GM21717 (cell line): Measurements from ENCODE around the gene MAMDC2.

Source experiments
- ATAC-seq: cut with Tn5 transposase; IDR thresholded peaks from one replicate; pipeline ENCODE4 v1.9.1; 2021; ENCODE audit warnings: mild to moderate bottlenecking, moderate library complexity; ENCODE audit not compliant: unreplicated experiment

Gene MAMDC2

DNA sequence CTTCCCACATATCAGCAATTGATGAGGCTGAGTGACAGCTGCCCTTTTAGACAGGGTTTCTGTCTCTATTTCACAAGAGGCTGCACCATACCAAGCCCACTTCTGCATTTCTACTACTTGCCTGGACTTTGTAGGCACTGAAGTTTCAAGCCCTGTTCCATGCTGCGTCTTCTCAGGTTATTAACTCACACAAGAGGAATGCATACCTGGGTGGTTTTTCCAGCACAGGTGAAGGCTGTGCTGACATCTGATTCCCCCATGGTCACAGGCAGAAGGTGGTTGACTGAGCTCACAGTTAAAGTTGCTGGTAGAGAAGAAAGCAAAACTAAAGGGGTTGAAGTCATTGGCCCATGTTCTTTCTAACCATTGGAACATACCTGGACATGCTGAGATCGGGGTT is 86.6 kb downstream of the MAMDC2 start:
- ATAC-seq, result no peak

DNA sequence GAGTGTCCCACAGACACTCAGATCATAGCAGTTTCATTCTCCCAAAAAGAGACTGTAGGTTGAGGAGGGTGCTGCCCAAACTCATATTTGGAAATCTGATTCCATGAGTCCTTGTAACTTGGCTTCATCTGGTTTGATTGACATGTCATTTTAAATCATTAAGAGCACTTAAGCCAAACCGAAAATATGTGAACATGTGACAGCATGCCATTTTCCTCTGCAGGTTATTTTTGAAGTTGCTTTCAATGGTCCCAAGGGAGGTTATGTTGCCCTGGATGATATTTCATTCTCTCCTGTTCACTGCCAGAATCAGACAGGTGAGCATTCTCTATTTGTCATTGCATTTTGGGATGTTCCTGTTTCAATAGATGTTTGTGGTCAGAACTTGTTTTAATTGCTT is 87.6 kb downstream of the MAMDC2 start:
- ATAC-seq, result no peak

DNA sequence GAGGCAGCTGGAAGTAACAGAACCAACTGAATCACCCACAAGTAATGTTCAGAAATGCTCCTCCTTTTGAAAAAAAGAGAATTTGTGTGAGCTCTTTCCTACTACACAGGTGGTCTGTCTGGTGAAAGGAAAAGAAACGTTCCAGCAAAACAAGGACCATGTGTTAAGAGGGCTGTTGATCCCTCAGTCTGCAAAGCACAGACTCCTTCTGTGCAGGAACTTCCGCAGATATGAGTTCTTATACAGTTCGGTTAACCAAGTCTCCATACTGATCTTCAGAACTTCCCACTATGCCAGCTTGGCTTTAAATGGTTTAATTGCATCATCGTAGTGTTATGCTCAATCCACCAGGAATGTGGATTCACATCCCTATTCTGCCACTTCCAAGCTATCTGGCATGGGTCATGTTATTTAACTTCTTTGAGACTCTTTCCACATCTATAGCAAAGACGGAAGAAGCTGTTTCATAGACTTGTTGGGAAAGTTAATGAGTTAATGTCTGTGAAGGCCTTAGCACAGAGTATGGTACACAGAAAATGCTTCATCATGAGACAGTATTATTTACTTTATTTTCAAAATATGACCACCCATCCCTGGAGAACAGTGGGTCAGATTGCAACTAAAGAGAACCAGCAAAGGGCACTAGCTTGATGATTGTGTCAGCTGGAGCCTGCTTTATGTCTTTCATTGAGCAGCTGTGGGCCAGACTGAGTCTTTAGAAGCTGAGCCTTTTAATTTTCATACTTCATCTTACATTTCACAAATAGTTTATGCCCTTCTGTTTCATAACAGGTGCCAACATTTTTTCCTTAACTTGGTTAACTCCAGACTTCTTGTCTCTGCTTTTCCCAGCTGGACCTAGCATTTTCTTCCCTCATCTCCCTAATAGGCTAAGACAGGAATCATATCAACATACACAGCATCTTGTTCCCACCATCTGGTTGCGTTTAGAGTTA is 89.9 kb downstream of the MAMDC2 start:
- no peak for ATAC-seq

DNA sequence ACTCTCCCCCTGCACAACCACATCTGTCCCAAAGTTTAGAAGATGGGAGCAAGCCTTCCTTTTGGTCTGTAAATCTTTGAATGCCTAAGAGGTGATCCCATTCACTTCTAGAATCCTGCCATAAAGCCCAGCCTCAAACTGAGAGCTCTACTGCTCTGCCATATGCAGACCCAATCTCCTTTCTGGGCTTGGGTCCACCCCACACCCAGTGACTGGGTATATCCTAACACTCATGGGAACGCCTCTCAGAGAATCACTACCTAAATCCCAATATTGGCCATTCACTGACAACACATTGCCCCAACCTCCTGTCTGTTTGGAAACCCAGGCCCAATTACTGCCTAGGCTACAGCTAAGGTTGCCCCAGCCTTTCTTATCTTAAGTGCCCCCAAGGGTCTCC is 90.7 kb downstream of the MAMDC2 start:
- ATAC-seq, result no peak

DNA sequence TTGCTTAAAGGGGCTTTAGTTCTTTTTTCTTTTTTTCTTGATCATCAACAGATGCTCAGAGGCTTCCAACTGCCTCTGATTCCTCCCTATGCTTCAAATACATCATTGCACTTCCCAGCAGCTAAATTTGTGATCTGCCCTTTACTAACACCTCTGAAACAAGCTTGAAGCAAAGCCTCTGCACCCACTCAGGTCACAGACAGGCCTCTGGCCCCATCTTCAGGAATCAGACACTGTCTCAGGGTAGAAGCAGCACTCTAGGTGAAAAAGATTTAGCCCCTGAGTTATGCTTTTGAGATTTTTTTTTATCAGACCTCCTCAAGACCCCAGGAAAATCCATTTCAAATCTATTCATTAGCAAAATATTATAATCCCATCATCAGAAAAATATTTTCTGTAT is 91.5 kb downstream of the MAMDC2 start:
- ATAC-seq, result no peak

DNA sequence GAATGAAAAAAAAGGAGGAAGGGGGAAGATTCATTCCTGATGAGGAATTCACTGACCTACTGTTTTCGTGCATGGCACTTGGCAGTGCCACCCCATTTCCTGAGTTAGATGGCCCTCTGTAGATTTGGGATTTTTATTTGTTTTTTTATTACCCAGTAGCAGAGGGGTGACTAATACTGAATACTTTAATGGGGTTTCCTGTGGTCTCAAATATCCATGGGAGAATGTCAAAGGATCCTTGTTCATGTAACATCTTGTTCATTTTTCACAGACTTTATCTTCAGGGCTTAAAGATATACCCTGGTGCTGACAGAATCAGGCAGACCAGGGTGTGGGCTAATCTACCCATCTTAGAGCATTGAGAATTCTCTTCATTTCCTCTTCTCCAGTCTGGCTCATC is 93.0 kb downstream of the MAMDC2 start:
- no peak for ATAC-seq

DNA sequence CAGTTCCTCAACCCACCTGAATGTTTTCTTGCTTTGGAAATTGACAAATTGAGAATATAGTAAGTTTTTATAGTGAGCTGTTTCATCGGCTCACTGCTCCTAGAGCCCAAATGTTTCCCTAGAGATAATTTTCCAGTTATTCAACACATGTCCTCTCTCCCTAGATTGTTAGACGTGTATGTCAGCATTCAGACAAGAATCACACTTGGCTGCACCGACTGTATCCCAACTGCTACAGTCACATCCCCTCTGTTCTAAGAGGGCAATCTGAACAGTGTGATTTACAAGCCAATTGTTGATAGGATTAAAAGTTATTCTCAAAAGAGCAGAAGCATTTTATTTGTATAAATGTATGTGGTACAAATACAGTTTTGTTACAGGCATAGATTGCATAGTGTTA is 93.9 kb downstream of the MAMDC2 start:
- ATAC-seq, result no peak

DNA sequence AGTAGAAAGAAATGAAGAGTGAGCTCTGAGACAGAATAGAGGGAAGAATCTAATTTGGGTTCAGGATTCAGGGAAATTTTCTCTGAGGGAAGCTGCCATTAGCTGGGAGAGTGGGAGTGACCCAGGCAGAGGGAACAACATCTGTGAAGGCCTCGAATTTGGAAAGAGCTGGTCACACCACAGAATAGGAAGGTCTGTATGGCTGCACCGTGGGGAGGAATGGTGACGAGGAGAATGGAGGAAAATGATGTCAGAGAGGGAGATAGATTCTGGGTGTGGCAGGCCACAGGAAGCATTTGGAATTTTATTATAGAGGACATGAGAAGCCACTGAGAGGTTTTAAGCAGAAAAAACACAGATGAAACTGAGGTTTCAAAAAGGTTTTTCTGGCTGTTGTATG is 98.5 kb downstream of the MAMDC2 start:
- ATAC-seq, result no peak

DNA sequence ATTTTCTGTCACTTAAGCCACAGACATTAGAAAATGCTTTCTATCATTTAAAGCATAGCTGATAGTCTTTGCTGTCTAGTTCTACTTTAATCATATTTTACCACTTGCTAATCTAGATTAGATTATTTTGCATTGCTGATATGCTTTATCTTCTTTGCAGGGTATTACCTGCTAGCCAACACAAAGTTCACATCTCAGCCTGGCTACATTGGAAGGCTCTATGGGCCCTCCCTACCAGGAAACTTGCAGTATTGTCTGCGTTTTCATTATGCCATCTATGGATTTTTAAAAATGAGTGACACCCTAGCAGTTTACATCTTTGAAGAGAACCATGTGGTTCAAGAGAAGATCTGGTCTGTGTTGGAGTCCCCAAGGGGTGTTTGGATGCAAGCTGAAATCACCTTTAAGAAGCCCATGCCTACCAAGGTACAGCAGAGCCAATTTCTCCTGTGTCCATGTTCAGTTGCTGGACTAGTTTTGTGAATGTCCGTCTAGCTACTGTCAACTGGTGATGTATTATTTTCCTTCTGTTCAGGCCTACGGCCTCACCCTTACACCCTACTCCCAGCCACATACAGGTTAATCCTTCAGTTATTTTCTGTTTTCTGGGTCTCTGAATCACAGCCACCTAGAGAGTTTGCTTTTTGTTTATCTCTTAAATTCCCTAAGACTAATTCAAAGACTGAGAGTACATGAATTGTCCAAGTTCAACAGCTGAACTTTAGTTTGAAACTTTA is 99.9 kb downstream of the MAMDC2 start:
- ATAC-seq, result no peak

DNA sequence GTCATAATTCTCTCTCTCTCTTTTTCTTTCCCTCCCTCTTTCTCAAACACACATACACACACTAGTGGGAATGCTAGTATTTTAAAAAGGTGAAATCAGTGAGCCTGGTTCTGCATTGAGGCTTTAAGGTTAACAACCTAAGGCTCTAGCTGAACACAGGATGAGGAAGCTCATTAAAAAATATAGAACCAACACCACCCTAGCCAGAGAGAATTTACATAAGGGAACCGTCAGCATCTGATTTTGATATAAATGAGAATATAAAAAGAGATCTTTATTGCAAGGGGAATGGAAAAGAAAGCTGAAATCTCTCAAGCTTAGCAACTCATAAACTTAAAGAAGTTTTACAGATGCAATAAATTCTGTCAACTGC is 100.5 kb downstream of the MAMDC2 start:
- ATAC-seq, result no peak

DNA sequence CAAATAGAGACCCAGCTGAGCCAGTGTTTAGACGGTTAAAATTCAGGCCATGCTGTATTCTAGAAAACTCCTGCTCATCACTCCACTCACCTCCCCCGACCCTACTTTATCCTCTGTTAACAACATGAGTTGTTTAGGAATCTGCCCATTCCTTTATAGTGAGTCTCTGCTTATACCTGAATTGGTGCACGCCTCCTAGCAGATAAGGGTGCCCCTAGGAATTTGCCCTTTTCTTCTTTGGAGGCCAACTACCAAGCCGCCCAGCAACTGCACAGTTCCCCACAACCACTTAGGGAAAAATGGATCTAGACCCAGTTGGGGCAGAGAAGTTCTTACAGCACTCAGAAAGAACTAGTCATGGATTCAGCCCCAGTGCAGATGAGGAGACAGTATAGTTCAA is 102.3 kb downstream of the MAMDC2 start:
- ATAC-seq, result no peak

DNA sequence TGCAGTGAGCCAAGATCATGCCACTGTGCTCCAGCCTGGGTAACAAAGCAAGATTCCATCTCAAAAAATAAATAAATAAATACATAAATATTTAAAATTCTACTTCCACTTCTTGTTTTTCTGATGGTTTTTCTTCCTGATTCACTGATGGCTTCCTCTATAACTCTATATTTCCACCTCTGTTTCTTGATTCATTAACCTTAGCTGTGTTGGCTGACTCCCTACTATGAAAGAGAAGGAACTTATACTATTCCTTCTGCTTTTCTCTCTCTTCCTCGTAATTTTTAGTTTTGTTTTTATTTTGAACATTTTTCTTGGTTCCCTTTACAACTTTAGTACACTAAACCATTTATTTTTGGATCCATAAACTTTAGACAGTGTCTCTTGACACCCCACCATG is 103.5 kb downstream of the MAMDC2 start:
- ATAC-seq, result no peak

DNA sequence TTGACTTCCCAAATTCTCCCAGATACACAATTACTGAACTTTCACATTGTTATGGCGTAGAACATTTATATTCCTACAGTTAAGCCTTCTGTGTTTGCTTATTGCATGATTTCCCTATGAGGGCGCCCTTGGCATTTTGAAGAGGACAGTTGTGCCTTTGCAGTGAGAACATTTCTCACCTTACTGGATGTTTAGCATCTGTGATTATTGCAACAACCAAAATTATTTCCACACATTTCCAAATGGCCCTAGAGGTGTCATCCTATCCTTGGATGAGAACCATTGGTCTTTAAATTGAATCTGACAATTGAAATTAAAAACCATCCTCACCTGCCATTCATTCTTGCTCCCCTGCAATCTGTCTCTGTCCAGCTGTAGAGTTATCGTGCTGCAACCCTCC is 104.0 kb downstream of the MAMDC2 start:
- no peak for ATAC-seq

DNA sequence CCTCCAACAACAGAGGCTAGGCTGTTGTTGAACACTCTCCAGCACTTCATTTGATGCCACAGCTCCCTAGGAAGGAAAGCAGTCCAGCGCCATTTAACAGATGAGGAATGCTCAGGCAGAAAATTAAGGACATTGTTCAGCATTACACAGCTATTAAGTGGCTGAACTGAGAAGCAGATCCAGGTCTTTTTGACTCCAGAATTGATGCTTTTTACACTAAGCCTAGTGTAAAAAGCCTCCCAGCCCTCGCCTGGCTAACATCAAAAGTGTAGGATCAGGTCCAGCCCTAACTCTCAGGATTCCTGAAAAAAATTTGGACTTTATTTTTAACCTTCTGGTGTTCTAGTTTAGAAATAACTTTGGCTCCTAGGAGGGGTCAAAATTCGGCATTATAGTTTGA is 108.7 kb downstream of the MAMDC2 start:
- no peak for ATAC-seq

DNA sequence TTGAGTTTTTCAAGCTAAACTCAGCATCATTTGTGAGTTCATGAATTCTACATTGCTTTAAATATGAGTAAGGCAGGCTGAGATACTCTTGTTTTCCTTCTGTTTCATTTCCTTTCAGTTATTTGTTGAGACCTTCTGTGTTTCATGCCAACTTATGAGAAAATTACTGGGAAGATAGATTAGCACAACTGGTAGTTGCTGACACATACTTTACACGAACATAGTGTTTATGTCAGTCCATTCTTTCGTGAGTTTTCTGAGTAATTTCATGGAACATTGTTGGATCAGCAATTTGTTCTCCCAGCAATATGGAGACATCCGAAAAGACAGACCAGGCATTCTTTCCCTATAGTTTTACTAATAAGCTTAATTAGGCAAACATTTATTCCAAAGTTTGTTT is 113.1 kb downstream of the MAMDC2 start:
- no peak for ATAC-seq

DNA sequence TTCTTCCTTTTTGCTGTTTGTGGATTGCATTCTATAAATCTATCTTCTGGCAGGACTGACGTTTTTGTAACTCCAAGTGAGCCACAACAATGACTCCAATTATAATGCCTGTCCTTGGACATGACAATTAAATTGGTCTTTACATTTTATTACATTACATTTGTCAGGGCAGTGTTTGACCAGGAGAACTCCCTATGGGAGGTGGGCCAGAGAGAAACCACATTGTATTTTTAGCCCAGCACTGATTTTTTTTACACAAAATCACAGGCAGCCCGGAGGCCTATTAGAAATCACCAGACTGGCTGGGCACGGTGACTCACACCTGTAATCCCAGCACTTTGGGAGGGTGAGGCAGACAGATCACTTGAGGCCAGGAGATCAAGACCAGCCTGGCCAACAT is 116.0 kb downstream of the MAMDC2 start:
- no peak for ATAC-seq

DNA sequence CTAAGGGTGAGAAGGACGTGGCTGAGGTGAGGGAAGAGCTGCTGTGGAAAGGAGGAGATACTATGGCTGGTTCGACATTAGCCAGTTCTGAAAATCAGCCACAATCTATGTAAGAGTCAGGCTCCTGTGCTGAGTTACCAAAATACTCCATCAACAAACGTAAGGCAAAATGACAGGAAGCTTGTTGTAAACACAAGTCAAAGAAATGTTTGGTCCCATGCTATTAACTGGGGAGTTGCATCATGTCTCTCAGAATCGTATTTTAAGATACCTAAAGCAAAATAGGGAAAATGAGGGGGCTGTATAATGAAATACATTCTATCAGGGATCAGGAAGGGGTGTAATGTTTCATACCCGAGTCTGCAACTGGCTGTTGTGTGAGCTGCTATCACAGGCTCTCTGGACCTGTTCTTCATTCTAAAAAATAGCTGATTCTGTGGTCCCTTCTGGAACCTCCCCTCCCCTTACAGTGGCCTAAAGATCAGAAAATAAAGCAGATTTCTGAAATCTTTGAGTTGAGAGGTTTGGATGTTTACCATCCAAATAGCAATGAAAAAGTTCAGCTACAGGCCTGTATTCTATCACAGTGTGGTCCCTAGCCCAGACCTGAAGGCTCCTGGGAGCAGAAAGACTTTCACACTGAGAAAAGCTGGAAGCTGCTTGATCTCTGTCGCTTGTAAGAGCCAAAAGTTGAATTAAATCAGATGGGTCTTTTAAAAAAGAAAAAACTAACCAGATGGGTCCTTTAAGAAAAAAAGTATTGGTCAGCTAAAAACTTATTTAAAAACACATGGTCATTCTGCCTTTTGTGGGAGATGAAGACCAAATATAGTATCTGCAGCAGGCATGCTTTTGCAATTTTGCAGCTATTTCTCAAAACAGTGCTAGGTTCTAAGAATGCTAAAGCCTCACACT is 117.3 kb downstream of the MAMDC2 start:
- ATAC-seq, result no peak

DNA sequence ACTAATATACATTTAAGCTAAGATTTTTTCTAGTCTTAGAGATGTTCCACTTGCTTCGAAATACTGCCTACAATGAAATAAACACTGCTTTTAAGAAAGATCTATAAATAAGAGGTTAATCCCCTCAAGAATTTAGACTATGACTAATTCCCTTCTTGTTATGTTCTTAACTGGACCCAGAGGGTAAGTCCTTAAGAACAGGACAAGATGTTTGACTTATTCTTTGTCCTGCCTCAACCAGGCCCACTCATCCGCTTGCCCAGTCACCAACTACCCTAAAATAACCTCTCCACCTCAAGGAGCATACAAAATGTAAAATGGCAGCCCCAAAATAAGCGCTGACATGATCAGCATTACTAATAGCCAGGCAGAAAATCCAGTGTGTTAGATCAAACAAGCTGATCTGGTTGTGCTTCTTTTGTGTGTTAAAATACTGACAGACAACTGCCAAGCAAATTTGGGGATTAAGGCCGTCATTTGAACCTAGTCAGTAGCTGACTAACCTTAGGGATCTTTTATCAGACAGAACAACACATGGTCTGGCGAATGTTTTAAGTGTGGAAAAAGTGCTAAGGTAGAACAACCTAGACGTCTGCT is 121.5 kb downstream of the MAMDC2 start:
- no peak for ATAC-seq

DNA sequence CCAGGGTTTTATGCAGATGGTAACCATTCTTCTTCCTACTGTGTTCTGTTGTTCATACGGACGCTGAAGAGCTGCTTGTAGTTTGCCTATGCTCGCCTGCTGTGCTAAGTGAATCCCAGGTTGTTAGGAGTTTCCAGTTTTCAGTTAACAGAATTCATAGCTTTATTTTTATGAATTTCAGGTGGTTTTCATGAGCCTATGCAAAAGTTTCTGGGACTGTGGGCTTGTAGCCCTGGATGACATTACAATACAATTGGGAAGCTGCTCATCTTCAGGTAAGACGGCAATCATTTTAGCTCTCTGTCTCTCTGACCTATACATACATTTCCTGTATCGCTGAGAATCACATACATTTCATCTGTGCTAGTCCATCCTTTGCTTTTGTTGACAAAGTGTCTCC is 124.9 kb downstream of the MAMDC2 start:
- ATAC-seq, result no peak

DNA sequence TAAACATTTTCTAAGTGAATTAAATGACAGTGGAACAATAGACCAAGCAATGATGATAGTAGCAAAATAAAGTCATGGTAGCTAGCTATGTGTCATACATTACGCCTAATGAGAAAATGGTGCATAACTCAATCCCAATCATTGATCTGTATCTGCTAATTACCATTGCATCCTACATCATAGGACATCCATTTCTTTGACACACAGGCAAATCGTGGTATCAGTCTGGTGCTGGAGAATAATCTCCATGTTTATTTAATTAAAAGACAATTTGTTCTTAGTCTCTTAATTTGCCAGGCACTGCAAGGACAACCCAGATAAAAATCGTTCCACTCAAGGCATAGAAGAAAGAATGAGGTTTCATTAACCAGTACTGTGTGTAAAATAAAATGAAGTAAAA is 125.6 kb downstream of the MAMDC2 start:
- no peak for ATAC-seq
